ENCODE data around the gene PLXNA1. TPM values are rescaled to one million over a fixed set of nuclear protein-coding genes. Genes with fewer than 3 reads are reported as not detected.
A peak's percentile ranks its signal among the peaks of the same experiment; 100 is the strongest.

PLXNA1 gene
- polyA plus RNA-seq, 1 experiment = 57.2 TPM

- no peaks in the 10 kb centered on the region for H3K36me3 ChIP-seq (ENCODE audit: control insufficient read depth, insufficient read depth, low read length)
- no peak overlapping the region for H3K4me3 ChIP-seq (ENCODE audit: low read depth, low read length)
- TF ChIP-seq, protein P1, sequence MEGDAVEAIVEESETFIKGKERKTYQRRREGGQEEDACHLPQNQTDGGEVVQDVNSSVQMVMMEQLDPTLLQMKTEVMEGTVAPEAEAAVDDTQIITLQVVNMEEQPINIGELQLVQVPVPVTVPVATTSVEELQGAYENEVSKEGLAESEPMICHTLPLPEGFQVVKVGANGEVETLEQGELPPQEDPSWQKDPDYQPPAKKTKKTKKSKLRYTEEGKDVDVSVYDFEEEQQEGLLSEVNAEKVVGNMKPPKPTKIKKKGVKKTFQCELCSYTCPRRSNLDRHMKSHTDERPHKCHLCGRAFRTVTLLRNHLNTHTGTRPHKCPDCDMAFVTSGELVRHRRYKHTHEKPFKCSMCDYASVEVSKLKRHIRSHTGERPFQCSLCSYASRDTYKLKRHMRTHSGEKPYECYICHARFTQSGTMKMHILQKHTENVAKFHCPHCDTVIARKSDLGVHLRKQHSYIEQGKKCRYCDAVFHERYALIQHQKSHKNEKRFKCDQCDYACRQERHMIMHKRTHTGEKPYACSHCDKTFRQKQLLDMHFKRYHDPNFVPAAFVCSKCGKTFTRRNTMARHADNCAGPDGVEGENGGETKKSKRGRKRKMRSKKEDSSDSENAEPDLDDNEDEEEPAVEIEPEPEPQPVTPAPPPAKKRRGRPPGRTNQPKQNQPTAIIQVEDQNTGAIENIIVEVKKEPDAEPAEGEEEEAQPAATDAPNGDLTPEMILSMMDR (IDR thresholded peaks at IDR 0.05; ENCODE audit: insufficient read depth, low read depth, low read length) = peak; percentile 69
- DNase-seq (ENCODE audit: low read depth) = no peak
- CTCF ChIA-PET = interaction anchor here (0.6 to 2.2 kb wide), 8 partner anchors 8 to 208 kb away, joined by 3 to 9 read pairs (median 6); no protein-coding TSS in a partner anchor
- POLR2A ChIA-PET = interaction anchor here (0.5 kb wide), 1 partner anchor 481 kb away, joined by 3 read pairs; no protein-coding TSS in a partner anchor
- H3K27me3 ChIP-seq (ENCODE audit: control insufficient read depth, insufficient read depth, low read length) = no peaks in the 10 kb centered on the region
These were observed 22.9 kb upstream of the PLXNA1 start for GRCh38 chr3:126959921-126960603.

DNA sequence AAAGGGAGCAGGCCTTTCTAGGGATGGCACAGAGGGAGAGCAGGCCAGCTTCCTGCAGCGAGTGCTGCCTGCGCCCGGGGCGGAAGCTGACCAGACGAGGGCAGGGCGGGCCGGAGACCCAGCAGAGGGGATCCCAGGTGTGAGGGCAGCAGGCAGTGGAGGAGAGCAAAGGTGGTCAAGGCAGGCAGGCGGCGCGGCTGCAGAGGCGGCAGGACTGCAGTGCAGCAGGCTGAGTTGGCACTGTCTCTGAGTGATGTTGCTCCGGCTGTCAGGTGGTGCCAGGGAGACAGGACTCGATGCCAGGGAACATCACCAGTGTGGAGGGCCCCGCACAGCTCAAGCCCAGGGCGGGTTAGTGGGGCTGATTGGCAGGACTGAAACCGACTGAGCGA is 22.3 kb upstream of the PLXNA1 start:
- CTCF ChIA-PET = interaction anchor here (0.6 to 2.2 kb wide), 9 partner anchors 8 to 233 kb away, joined by 3 to 9 read pairs (median 4); no protein-coding TSS in a partner anchor
- POLR2A ChIA-PET = interaction anchor here (0.5 to 0.6 kb wide), 2 partner anchors 166 to 481 kb away, joined by 3 read pairs; no protein-coding TSS in a partner anchor
- DNase-seq (ENCODE audit: low read depth) = no peak
- no peaks in the 10 kb centered on the region for H3K36me3 ChIP-seq (ENCODE audit: control insufficient read depth, insufficient read depth, low read length)
- no peak overlapping the region for H3K4me3 ChIP-seq (ENCODE audit: low read depth, low read length)
- H3K27me3 ChIP-seq (ENCODE audit: control insufficient read depth, insufficient read depth, low read length) = no peaks in the 10 kb centered on the region
- TF ChIP-seq, protein P1 (IDR thresholded peaks at IDR 0.05; ENCODE audit: insufficient read depth, low read depth, low read length) = no peak

DNA sequence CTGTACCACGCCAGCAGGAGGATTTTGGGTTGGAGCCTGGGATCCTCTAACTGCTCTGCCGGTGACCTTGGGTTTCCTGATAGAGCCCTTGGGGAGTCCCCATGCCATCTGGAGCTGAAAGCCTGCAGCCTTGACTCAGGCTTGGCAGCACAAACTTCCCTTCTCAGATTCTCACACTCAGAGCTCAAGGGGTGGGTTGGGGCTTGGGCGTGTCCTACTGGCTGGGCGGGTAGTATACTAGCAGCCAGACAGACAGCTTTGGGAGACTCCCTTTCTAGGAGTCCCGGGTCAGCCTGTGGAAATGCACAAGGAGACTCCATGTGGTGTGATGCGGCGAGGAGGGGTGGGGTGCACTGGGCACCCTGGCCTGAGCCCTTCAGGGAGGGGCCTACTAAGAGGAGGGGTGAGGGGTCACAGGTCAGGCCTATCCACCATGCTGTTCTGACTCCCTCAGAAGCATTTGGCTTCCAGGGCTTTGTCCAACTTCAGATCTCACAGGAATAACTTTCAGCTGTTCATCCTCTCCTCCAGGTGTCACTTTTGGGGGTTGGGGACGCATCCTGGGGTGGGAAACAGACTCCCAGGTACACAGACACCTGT is 21.6 kb upstream of the PLXNA1 start:
- TF ChIP-seq, protein P1 (IDR thresholded peaks at IDR 0.05; ENCODE audit: insufficient read depth, low read depth, low read length) = no peak
- CTCF ChIA-PET = interaction anchor here (0.7 to 2.2 kb wide), 6 partner anchors 21 to 494 kb away, joined by 3 to 9 read pairs (median 5); partner anchors contain the start of gene PLXNA1
- peak; percentile 21 for DNase-seq (ENCODE audit: low read depth)
- POLR2A ChIA-PET = interaction anchor here (0.6 kb wide), 1 partner anchor 166 kb away, joined by 3 read pairs; no protein-coding TSS in a partner anchor
- Histone ChIP-seq H3K36me3 (ENCODE audit: control insufficient read depth, insufficient read depth, low read length) (no peaks in the 10 kb centered on the region), H3K4me3 (ENCODE audit: low read depth, low read length) (no peak overlapping the region), H3K27me3 (ENCODE audit: control insufficient read depth, insufficient read depth, low read length) (no peaks in the 10 kb centered on the region)

- H3K36me3 ChIP-seq (ENCODE audit: control insufficient read depth, insufficient read depth, low read length) = no peaks in the 10 kb centered on the region
- H3K4me3 ChIP-seq (ENCODE audit: low read depth, low read length) = no peak overlapping the region
- H3K27me3 ChIP-seq (ENCODE audit: control insufficient read depth, insufficient read depth, low read length) = no peaks in the 10 kb centered on the region
- POLR2A ChIA-PET = no interaction called here
- no peak for DNase-seq (ENCODE audit: low read depth)
- TF ChIP-seq, protein P1 (IDR thresholded peaks at IDR 0.05; ENCODE audit: insufficient read depth, low read depth, low read length) = no peak
- CTCF ChIA-PET = interaction anchor here (0.7 to 2.2 kb wide), 7 partner anchors 20 to 494 kb away, joined by 3 to 9 read pairs (median 3); partner anchors contain the start of gene PLXNA1
These were observed 21.0 kb upstream of the PLXNA1 start for GRCh38 chr3:126961791-126962461.

DNA sequence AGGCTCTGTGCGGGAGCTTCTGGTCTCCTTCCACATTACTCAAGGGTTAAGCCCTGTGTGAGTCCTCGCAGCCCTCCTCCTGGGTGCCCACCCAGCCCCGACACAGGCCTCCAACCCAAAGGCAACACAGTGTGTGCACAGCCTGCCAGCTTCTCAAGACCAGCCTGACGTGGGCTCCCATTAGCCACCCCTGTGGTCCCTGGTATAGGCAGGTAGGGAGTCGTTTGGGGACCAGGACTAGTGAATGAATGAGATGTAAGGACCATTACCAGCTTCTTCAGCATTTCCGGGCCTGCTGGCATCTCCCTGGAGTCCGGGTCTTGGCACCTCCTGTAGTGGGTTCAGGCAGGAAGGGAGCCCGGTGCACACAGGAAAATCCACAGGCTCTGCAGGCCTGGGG is 20.2 kb upstream of the PLXNA1 start:
- TF ChIP-seq, protein P1 (IDR thresholded peaks at IDR 0.05; ENCODE audit: insufficient read depth, low read depth, low read length) = no peak
- Histone ChIP-seq H3K27me3 (ENCODE audit: control insufficient read depth, insufficient read depth, low read length) (no peaks in the 10 kb centered on the region), H3K36me3 (ENCODE audit: control insufficient read depth, insufficient read depth, low read length) (no peaks in the 10 kb centered on the region), H3K4me3 (ENCODE audit: low read depth, low read length) (no peak overlapping the region)
- ChIA-PET CTCF (interaction anchor here (0.7 to 1.9 kb wide), 2 partner anchors 20 to 211 kb away, joined by 3 to 7 read pairs; partner anchors contain the start of gene PLXNA1), POLR2A (no interaction called here)
- no peak for DNase-seq (ENCODE audit: low read depth)
